Right kidney (tissue), 1 donor: ENCODE data around the gene CPNE5.
"Not testable (repeated sequence)": the region's sequence is repeated elsewhere in the genome, so short reads cannot be mapped to it uniquely, and the experiment has no call there.

Experiments
- DNase-seq: peaks from one replicate; pipeline ENCODE4 v3.0.0-alpha.2; 2016

The CPNE5 gene

GRCh38 chr6:36724514-36725390, 114.5 kb downstream of the CPNE5 start:
- no peak for DNase-seq

DNA sequence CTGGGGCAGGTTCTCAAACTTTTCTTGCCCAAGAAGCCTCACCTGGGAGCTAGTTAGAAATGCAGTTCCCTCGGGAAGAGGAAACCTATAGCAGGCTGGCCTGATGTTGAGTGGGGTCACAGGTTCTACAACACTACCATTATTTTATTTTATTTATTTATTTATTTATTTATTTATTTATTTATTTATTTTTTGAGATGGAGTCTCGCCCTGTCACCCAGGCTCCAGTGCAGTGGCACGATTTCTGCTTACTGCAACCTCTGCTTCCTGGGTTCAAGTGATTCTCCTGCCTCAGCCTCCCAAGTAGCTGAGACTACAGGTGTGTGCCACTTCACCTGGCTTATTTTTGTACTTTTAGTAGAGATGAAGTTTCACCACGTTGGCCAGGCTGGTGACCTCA, 115.3 kb downstream of the CPNE5 start:
- DNase-seq, result not testable (repeated sequence)

DNA sequence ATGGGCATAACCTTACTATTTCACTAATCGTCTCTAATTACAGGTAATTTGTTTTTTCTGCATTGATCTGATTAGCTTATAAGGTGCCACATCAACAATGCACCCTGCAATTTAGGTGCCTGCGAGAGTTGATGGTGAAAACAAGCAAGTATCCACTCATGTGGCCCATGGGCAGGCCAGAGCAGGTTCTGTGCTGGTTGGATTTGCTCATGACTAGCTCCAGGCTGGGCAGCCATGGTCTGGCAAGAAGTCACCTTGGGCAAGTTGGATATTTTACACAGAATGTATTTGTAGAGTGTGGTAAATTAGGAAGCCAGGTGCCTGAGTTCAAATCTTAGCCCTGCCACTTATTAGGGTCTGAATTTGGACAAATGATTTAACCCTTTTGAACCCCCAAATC, 116.4 kb downstream of the CPNE5 start:
- DNase-seq, result no peak

- no peak for DNase-seq
Measured at GRCh38 chr6:36722365-36722764, 116.9 kb downstream of the CPNE5 start.

DNA sequence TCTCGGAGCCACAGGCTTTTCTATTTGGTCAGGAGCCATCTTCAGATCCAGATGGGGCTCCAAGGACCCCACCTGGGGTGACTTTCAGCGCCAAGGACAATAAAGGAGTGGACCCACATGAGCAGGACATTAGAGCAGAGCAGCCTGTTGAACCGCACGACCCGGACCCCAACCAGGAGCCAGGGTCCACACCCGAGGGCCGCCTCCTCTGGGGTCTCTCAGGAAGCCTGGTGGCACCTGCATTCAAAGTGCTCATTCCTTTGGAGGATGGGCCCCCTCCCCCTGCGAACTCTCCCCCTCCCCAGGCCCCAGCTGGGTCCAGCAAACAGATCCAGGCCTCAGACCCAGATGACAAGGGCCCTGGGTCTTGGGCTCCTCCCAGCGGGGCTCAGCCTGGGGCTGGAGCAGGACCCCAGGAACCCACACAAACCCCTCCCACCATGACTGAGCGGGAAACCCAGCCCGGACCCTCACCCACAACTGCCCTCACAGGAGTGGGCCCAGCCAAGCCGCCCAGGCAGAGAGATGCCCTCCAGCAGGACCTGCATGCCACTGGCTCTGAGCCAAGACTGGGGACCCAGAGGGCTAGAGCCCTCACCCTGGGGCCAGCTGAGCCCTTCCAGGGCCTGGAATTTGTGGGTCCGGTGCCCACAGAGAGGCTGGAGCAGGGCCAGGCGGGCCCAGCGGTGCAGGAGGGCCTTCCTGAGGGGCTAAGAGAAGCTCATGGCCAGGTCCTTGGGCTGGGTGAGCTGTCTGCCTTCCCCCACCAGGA, 117.7 kb downstream of the CPNE5 start:
- no peak for DNase-seq

- no peak for DNase-seq
Measured at GRCh38 chr6:36720251-36721141, 118.7 kb downstream of the CPNE5 start.

DNA sequence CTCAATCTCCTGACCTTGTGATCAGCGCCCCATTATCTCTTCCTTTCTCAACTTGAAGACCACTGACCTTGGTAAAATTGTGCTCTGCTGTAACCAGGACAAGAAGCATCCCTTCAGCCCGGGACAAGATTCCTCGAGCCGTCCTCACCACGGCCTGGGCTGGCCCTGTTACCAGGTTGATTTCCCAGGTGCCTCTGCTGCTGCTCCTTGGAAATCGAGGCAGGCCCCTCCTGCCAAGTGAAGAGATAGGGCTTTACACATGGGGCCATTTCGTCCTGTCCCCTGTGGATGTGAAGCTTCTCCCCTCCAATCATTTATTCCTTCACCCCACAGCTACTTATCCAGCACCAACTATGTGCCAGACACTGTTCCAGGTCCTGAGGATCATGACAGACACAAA, 120.1 kb downstream of the CPNE5 start:
- DNase-seq, result no peak

DNA sequence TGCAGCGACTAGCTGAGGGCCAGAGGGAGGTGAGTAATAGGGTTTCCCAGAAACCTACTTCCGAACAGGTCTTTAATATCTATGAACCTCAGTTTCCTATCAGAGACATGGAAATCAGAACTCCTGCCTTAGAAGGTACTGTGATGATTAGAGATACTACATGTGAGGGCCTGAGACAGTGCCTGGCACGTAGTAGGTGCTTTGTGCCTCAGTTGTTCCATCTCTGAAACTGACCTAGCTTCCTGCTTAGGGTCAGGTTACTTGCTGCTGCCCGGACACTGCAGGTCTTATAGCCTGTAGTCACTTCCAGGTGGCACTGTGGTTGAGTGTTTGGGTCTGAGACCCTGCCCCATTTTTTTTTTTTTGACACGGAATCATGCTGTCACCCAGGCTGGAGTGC, 120.7 kb downstream of the CPNE5 start:
- DNase-seq, result no peak

GRCh38 chr6:36717871-36718540, 121.2 kb downstream of the CPNE5 start:
- DNase-seq, result no peak

GRCh38 chr6:36717231-36717825, 121.9 kb downstream of the CPNE5 start:
- no peak for DNase-seq

GRCh38 chr6:36716476-36717093, 122.7 kb downstream of the CPNE5 start:
- no peak for DNase-seq

DNA sequence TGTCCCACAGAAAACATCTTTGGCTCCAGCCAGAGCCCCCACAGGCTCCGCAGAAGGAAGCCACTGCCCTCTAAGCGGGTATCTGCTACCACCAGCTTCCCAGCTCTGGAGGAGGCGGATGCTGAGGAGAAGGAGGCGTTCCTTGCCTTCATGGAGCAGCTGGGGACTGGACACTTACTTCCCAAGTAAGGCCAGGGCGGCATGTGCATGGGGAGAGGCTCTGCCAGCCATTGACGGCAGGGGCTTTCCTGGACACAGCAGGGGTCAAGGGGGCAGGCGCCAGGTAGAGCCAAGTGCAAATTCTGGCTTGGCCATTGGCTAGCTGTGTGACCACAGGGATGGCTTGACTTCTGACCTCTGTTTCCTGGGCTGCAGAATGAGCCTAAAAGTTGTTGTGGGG, 123.8 kb downstream of the CPNE5 start:
- no peak for DNase-seq

- no peak for DNase-seq
Measured at GRCh38 chr6:36714511-36714910, 124.7 kb downstream of the CPNE5 start.

GRCh38 chr6:36713846-36714245, 125.4 kb downstream of the CPNE5 start:
- DNase-seq, result no peak

DNA sequence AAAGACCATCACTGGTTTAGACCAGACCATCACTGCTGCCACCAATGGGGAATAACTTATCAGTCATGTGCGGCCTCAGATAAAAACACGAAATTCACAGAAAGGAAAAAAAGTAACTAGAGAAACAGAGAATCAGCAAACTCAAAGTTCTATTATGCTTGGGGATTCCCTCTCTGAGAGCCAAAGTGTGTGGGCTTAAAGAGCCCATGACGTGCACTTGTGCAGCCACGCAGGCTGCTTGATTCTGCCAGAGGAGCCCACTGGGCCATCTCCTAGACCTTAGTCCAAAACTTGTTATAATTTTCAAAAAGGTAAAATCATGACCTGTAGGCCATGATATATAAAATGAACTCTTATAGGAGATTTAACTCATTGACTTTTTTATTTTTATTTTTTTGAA, 126.4 kb downstream of the CPNE5 start:
- DNase-seq, result no peak

GRCh38 chr6:36706339-36706738, 132.9 kb downstream of the CPNE5 start:
- DNase-seq, result no peak

GRCh38 chr6:36704961-36705577, 134.2 kb downstream of the CPNE5 start:
- DNase-seq, result not testable (repeated sequence)

GRCh38 chr6:36703982-36704381, 135.3 kb downstream of the CPNE5 start:
- DNase-seq, result no peak

DNA sequence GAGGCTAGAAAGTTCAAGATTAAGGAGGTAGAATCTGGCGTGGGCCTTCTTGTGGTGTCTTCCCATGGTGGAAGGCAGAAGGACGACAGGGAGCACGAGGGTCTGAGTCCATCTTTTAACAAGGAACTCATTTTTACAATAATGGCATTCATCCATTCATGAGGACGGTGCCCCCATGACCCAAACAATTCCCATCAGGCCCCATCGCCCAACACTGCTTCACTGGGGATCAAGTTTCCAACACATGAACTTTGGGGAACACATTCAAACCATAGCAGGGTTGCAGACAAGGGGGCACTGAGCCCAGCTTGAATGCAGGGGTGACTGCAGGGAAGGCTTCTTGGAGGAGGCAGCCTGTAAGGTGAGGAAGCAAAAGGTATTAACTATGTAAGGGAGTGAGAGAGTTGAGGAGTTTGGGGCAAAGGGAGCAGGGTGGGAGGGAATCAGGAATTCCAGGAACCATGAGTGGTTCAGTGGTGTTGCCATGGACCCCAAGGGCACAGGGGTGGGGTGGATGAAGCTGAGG, 136.1 kb downstream of the CPNE5 start:
- DNase-seq, result no peak

DNA sequence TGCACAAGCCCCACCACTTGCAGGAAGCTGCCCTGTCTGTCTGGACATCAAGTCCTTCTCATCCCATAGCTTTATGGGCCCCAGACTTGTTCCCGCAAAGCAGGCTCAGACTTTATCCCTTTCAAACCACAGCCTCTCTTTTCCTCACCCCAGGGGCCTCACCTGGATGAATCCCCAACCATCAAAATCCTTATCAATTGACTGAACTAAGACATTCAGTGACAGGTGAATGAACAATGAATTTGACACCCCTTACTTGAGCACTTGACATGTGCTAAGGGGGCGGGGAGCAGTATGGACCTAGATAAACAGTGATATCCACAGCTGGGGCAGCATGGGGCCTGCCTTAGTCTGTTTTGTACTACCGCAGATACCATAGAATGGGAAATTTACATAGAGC, 136.6 kb downstream of the CPNE5 start:
- DNase-seq, result no peak
